GM23338 (cell line): ENCODE results near the gene CTRB1. TPM values are rescaled to one million over a fixed set of nuclear protein-coding genes. Genes with fewer than 3 reads are reported as not detected.
A peak's percentile ranks its signal among the peaks of the same experiment; 100 is the strongest.

Source experiments
- ATAC-seq: fragments of 200-7000 bp; cut with Tn5 transposase; 3 replicates; pipeline ENCODE4 v1.9.1; 2020
- DNase-seq: peaks from one replicate; pipeline ENCODE4 v3.0.0-alpha.2; 2015; ENCODE audit warnings: low spot score
- H2AFZ ChIP-seq: fragments of 200-600 bp; sonication (generic); 2 replicates; pipeline ENCODE4 v1.8.0; 2016; ENCODE audit warnings: antibody characterized with exemption, mild to moderate bottlenecking, moderate library complexity
- H3F3A ChIP-seq: fragments of 200-600 bp; sonication (generic); replicated peaks from 2 replicates; pipeline ENCODE4 v1.8.0; 2017; ENCODE audit warnings: antibody characterized with exemption, mixed run types, low read depth
- H3K27ac ChIP-seq: fragments of 200-600 bp; sonication (generic); 2 replicates; pipeline ENCODE4 v1.6.1; 2016; ENCODE audit warnings: low read depth
- H3K27me3 ChIP-seq: fragments of 200-600 bp; sonication (generic); 2 replicates; pipeline ENCODE4 v1.8.0; 2016; ENCODE audit warnings: mild to moderate bottlenecking, mixed run types, moderate library complexity; ENCODE audit not compliant: insufficient read depth
- H3K36me3 ChIP-seq: fragments of 200-600 bp; sonication (generic); 2 replicates; pipeline ENCODE4 v1.8.0; 2016; ENCODE audit warnings: mild to moderate bottlenecking; ENCODE audit not compliant: insufficient read depth
- H3K4me1 ChIP-seq: fragments of 200-600 bp; sonication (generic); 2 replicates; pipeline ENCODE4 v1.8.0; 2016; ENCODE audit warnings: mild to moderate bottlenecking, moderate library complexity; ENCODE audit not compliant: insufficient read depth
- H3K4me2 ChIP-seq: fragments of 200-600 bp; sonication (generic); 2 replicates; pipeline ENCODE4 v1.7.1; 2017; ENCODE audit warnings: mixed run types
- H3K4me3 ChIP-seq: fragments of 200-600 bp; sonication (generic); 2 replicates; pipeline ENCODE4 v1.6.1; 2016; ENCODE audit warnings: mixed run types
- H3K79me2 ChIP-seq: fragments of 200-600 bp; sonication (generic); replicated peaks from 2 replicates; pipeline ENCODE4 v1.8.0; 2017; ENCODE audit warnings: mild to moderate bottlenecking; ENCODE audit not compliant: insufficient read depth
- H3K9me2 ChIP-seq: fragments of 200-600 bp; sonication (generic); 2 replicates; pipeline ENCODE4 v1.8.0; 2017; ENCODE audit not compliant: insufficient read depth
- H4K20me1 ChIP-seq: fragments of 200-600 bp; sonication (generic); replicated peaks from 2 replicates; pipeline ENCODE4 v1.8.0; 2017; ENCODE audit warnings: mild to moderate bottlenecking; ENCODE audit not compliant: insufficient read depth
- H3K27ac Mint-ChIP-seq: 2 replicates; pipeline ENCODE4 v1.8.0; 2020; ENCODE audit warnings: inconsistent platforms, mild to moderate bottlenecking, moderate library complexity, mixed read lengths
- H3K27me3 Mint-ChIP-seq: 3 replicates; pipeline ENCODE4 v1.8.0; 2022; ENCODE audit warnings: low read depth, mild to moderate bottlenecking, moderate library complexity, mixed read lengths, inconsistent platforms; ENCODE audit not compliant: insufficient read depth, poor library complexity
- H3K36me3 Mint-ChIP-seq: 3 replicates; pipeline ENCODE4 v1.8.0; 2021; ENCODE audit warnings: low read depth, mild to moderate bottlenecking, inconsistent platforms, moderate library complexity, mixed read lengths
- H3K4me1 Mint-ChIP-seq: 3 replicates; pipeline ENCODE4 v1.8.0; 2020; ENCODE audit warnings: mild to moderate bottlenecking, inconsistent platforms, mixed read lengths
- H3K4me3 Mint-ChIP-seq: 3 replicates; pipeline ENCODE4 v1.8.0; 2021; ENCODE audit warnings: moderate library complexity, mild to moderate bottlenecking, inconsistent platforms, mixed read lengths
- H3K9me3 Mint-ChIP-seq: 3 replicates; pipeline ENCODE4 v1.8.0; 2020; ENCODE audit warnings: moderate library complexity, mild to moderate bottlenecking, inconsistent platforms, mixed read lengths
- ETS1 ChIP-seq: IDR thresholded peaks from 2 replicates; pipeline ENCODE4 v1.6.1; 2016; ENCODE audit warnings: antibody characterized with exemption
- EZH2phosphoT487 ChIP-seq: fragments of 200-600 bp; sonication (generic); IDR thresholded peaks from one replicate; pipeline ENCODE4 v1.8.1; 2018; ENCODE audit warnings: antibody characterized with exemption; ENCODE audit not compliant: unreplicated experiment
- POLR2AphosphoS5 ChIP-seq: IDR thresholded peaks from 2 replicates; pipeline ENCODE4 v1.6.1; 2016; ENCODE audit warnings: antibody characterized with exemption, low read depth
- REST ChIP-seq: IDR thresholded peaks from one replicate; pipeline ENCODE4 v1.6.1; 2018; ENCODE audit warnings: antibody characterized with exemption; ENCODE audit not compliant: unreplicated experiment
- ZNF331 ChIP-seq: fragments of 250-450 bp; sonication (Bioruptor Pico); IDR thresholded peaks from 2 replicates; pipeline ENCODE4 v1.5.0; 2020; ENCODE audit warnings: low read depth, mild to moderate bottlenecking, moderate library complexity
- polyA plus RNA-seq: library from polyadenylated mRNA; unstranded; fragments of >200 nt; fragmentation: Nextera tagmentation; extraction: Ambion mirVana; gene quantifications from 2 replicates; pipeline ENCODE4 v1.2.1, GENCODE V29; 2016
- total RNA-seq: library from RNA; depleted of rRNA; stranded (reverse); fragments of >200 nt; shearing (Covaris generic); gene quantifications from 2 replicates; pipeline ENCODE4 v1.2.3, GENCODE V29; 2014

Gene CTRB1
- total and polyA plus RNA-seq, 2 experiments from 2014 or later = not detected

GRCh38 chr16:75252946-75253911 lies 34.4 kb downstream of the CTRB1 start (continued):
- TF ChIP-seq ETS1 (peak; percentile 88), ZNF331 (CRISPR knock-in tag) (no peak)

- Mint-ChIP-seq H3K4me3 (peak overlapping the region; percentile 51; the same call in 1 of the 3 replicates), H3K36me3 (peaks cover 3% of the 10 kb centered on the region; the same call in 1 of the 3 replicates), H3K4me1 (peaks cover 79% of the 10 kb centered on the region), H3K27me3 (peaks cover 25% of the 10 kb centered on the region), H3K9me3 (no peaks in the 10 kb centered on the region), H3K27ac (peak overlapping the region; percentile 97)
- peaks cover 34% of the 10 kb centered on the region for H3F3A ChIP-seq
- no peak overlapping the region for H2AFZ ChIP-seq
- TF ChIP-seq POLR2AphosphoS5 = peak; percentile 54; the same call in 1 of the 2 replicates
- TF ChIP-seq REST = peak; percentile 17
- 0 out of 2 replicates have a peak, but pooled peaks have one; percentile 3 for TF ChIP-seq ETS1
- no peak for TF ChIP-seq EZH2phosphoT487
- H3K79me2 ChIP-seq = peaks cover 80% of the 10 kb centered on the region
- peaks cover 34% of the 10 kb centered on the region for H4K20me1 ChIP-seq
- peaks cover 73% of the 10 kb centered on the region for H3K4me1 ChIP-seq
- DNase-seq = peak; percentile 70
- H3K4me3 ChIP-seq = peak overlapping the region; percentile 39
- H3K27ac ChIP-seq = peak overlapping the region; percentile 100
- peak; percentile 4 for ATAC-seq
- no peaks in the 10 kb centered on the region for H3K27me3 ChIP-seq
- H3K9me2 ChIP-seq = no peaks in the 10 kb centered on the region
- no peaks in the 10 kb centered on the region for H3K36me3 ChIP-seq
- peak overlapping the region; percentile 62 for H3K4me2 ChIP-seq
Observed at GRCh38 chr16:75254359-75254837, 35.6 kb downstream of the CTRB1 start.
